ENCODE results near the gene IP6K1.
"Not testable (repeated sequence)": the region's sequence is repeated elsewhere in the genome, so short reads cannot be mapped to it uniquely, and the experiment has no call there.

The IP6K1 gene

GRCh38 chr3:49786357-49787181 lies at the start of gene IP6K1:
IP6K1 (minus strand) TSS chr3:49786542; CDS start chr3:49748040, 38,502 bp downstream.
- H3K9me3 ChIP-seq (ENCODE audit: control insufficient read depth, low read length), result no peaks in the 10 kb centered on the region
- no peaks in the 10 kb centered on the region for H3K36me3 ChIP-seq (ENCODE audit: control insufficient read depth, insufficient read depth, low read length)
- peak within 1 kb of the TSS; percentile 98 for H3K9ac ChIP-seq (ENCODE audit: low read length)
- peak within 1 kb of the TSS; percentile 97 for H3K4me3 ChIP-seq (ENCODE audit: low read length)
- H3K4me1 ChIP-seq (ENCODE audit: control insufficient read depth, insufficient read depth, low read length), result peaks cover 22% of the 10 kb centered on the region
- H3K27me3 ChIP-seq (ENCODE audit: control insufficient read depth, insufficient read depth, low read length), result no peaks in the 10 kb centered on the region

- Histone ChIP-seq H3K9ac (ENCODE audit: low read length) (no peak overlapping the region), H3K36me3 (ENCODE audit: control insufficient read depth, insufficient read depth, low read length) (no peaks in the 10 kb centered on the region), H3K4me1 (ENCODE audit: control insufficient read depth, insufficient read depth, low read length) (no peaks in the 10 kb centered on the region), H3K4me3 (ENCODE audit: low read length) (no peak overlapping the region), H3K27me3 (ENCODE audit: control insufficient read depth, insufficient read depth, low read length) (no peaks in the 10 kb centered on the region), H3K9me3 (ENCODE audit: control insufficient read depth, low read length) (no peaks in the 10 kb centered on the region)
Observed at GRCh38 chr3:49831341-49831740, 45.0 kb upstream of the IP6K1 start.

GRCh38 chr3:49826016-49826415 lies 39.7 kb upstream of the IP6K1 start:
- H3K36me3 ChIP-seq (ENCODE audit: control insufficient read depth, insufficient read depth, low read length), result no peaks in the 10 kb centered on the region
- H3K9ac ChIP-seq (ENCODE audit: low read length), result no peak overlapping the region
- H3K4me3 ChIP-seq (ENCODE audit: low read length), result no peak overlapping the region

GRCh38 chr3:49823131-49823530 lies 36.8 kb upstream of the IP6K1 start:
- not testable (repeated sequence) for H3K4me3 ChIP-seq (ENCODE audit: low read length); H3K9me3 ChIP-seq (ENCODE audit: control insufficient read depth, low read length); H3K9ac ChIP-seq (ENCODE audit: low read length); H3K36me3 ChIP-seq (ENCODE audit: control insufficient read depth, insufficient read depth, low read length); H3K4me1 ChIP-seq (ENCODE audit: control insufficient read depth, insufficient read depth, low read length); H3K27me3 ChIP-seq (ENCODE audit: control insufficient read depth, insufficient read depth, low read length)

More at GRCh38 chr3:49826016-49826415, 39.7 kb upstream of the IP6K1 start:
- Histone ChIP-seq H3K4me1 (ENCODE audit: control insufficient read depth, insufficient read depth, low read length) (no peaks in the 10 kb centered on the region), H3K27me3 (ENCODE audit: control insufficient read depth, insufficient read depth, low read length) (no peaks in the 10 kb centered on the region), H3K9me3 (ENCODE audit: control insufficient read depth, low read length) (no peaks in the 10 kb centered on the region)

GRCh38 chr3:49813497-49814174 lies 27.3 kb upstream of the IP6K1 start, which contains the start of gene UBA7:
UBA7 (minus strand) TSS chr3:49813953; CDS start chr3:49813787, 166 bp downstream.
- Histone ChIP-seq H3K4me3 (ENCODE audit: low read length) (peak within 1 kb of the TSS; percentile 73), H3K9me3 (ENCODE audit: control insufficient read depth, low read length) (no peaks in the 10 kb centered on the region), H3K4me1 (ENCODE audit: control insufficient read depth, insufficient read depth, low read length) (peaks cover 19% of the 10 kb centered on the region), H3K27me3 (ENCODE audit: control insufficient read depth, insufficient read depth, low read length) (no peaks in the 10 kb centered on the region), H3K36me3 (ENCODE audit: control insufficient read depth, insufficient read depth, low read length) (peaks cover 8% of the 10 kb centered on the region), H3K9ac (ENCODE audit: low read length) (peak within 1 kb of the TSS; percentile 73)

- Histone ChIP-seq H3K4me1 (ENCODE audit: control insufficient read depth, insufficient read depth, low read length) (peaks cover 19% of the 10 kb centered on the region), H3K9me3 (ENCODE audit: control insufficient read depth, low read length) (no peaks in the 10 kb centered on the region), H3K36me3 (ENCODE audit: control insufficient read depth, insufficient read depth, low read length) (peaks cover 8% of the 10 kb centered on the region), H3K27me3 (ENCODE audit: control insufficient read depth, insufficient read depth, low read length) (no peaks in the 10 kb centered on the region), H3K4me3 (ENCODE audit: low read length) (peak overlapping the region; percentile 73), H3K9ac (ENCODE audit: low read length) (peak overlapping the region; percentile 73)
Observed at GRCh38 chr3:49812916-49813496, 26.7 kb upstream of the IP6K1 start.

GRCh38 chr3:49807431-49808114 lies 21.2 kb upstream of the IP6K1 start:
- peaks cover 36% of the 10 kb centered on the region for H3K4me1 ChIP-seq (ENCODE audit: control insufficient read depth, insufficient read depth, low read length)
- no peak overlapping the region for H3K9ac ChIP-seq (ENCODE audit: low read length)
- H3K27me3 ChIP-seq (ENCODE audit: control insufficient read depth, insufficient read depth, low read length), result peaks cover 7% of the 10 kb centered on the region
- peaks cover 8% of the 10 kb centered on the region for H3K36me3 ChIP-seq (ENCODE audit: control insufficient read depth, insufficient read depth, low read length)
- H3K9me3 ChIP-seq (ENCODE audit: control insufficient read depth, low read length), result no peaks in the 10 kb centered on the region
- H3K4me3 ChIP-seq (ENCODE audit: low read length), result no peak overlapping the region

- H3K9ac ChIP-seq (ENCODE audit: low read length), result no peak overlapping the region
- H3K9me3 ChIP-seq (ENCODE audit: control insufficient read depth, low read length), result no peaks in the 10 kb centered on the region
- no peak overlapping the region for H3K4me3 ChIP-seq (ENCODE audit: low read length)
- peaks cover 8% of the 10 kb centered on the region for H3K36me3 ChIP-seq (ENCODE audit: control insufficient read depth, insufficient read depth, low read length)
- H3K27me3 ChIP-seq (ENCODE audit: control insufficient read depth, insufficient read depth, low read length), result peaks cover 7% of the 10 kb centered on the region
- peaks cover 32% of the 10 kb centered on the region for H3K4me1 ChIP-seq (ENCODE audit: control insufficient read depth, insufficient read depth, low read length)
Observed at GRCh38 chr3:49806850-49807249, 20.5 kb upstream of the IP6K1 start.

- Histone ChIP-seq H3K9ac (ENCODE audit: low read length) (peak overlapping the region; percentile 37), H3K4me1 (ENCODE audit: control insufficient read depth, insufficient read depth, low read length) (peaks cover 32% of the 10 kb centered on the region), H3K27me3 (ENCODE audit: control insufficient read depth, insufficient read depth, low read length) (peaks cover 7% of the 10 kb centered on the region), H3K4me3 (ENCODE audit: low read length) (no peak overlapping the region), H3K9me3 (ENCODE audit: control insufficient read depth, low read length) (no peaks in the 10 kb centered on the region), H3K36me3 (ENCODE audit: control insufficient read depth, insufficient read depth, low read length) (peaks cover 2% of the 10 kb centered on the region)
Observed at GRCh38 chr3:49805897-49806701, 19.8 kb upstream of the IP6K1 start.

- Histone ChIP-seq H3K4me1 (ENCODE audit: control insufficient read depth, insufficient read depth, low read length) (peaks cover 32% of the 10 kb centered on the region), H3K27me3 (ENCODE audit: control insufficient read depth, insufficient read depth, low read length) (peaks cover 7% of the 10 kb centered on the region), H3K36me3 (ENCODE audit: control insufficient read depth, insufficient read depth, low read length) (no peaks in the 10 kb centered on the region), H3K4me3 (ENCODE audit: low read length) (no peak overlapping the region), H3K9ac (ENCODE audit: low read length) (peak overlapping the region; percentile 37), H3K9me3 (ENCODE audit: control insufficient read depth, low read length) (no peaks in the 10 kb centered on the region)
Observed at GRCh38 chr3:49805367-49805782, 19.0 kb upstream of the IP6K1 start.
